GM12878 (cell line): ENCODE data around the gene SPN. TPM values are rescaled to one million over a fixed set of nuclear protein-coding genes. Genes with fewer than 3 reads are reported as not detected.
A peak's percentile ranks its signal among the peaks of the same experiment; 100 is the strongest.

Experiments used
- ATAC-seq: fragments of 200-7000 bp; cut with Tn5 transposase; 3 replicates; pipeline ENCODE4 v1.9.1; 2020; ENCODE audit warnings: mild to moderate bottlenecking, moderate library complexity
- BruUV-seq: library from RNA; stranded (reverse); fragments of 400-500 nt; replicated peaks from 2 replicates; lab custom pipeline; 2021; lab: Mats Ljungman, UMichigan
- CTCF ChIA-PET: fragments of 300-600 bp; sonication (Branson Sonifier 250); formaldehyde crosslinking; extraction: SDS; loops from one replicate; lab custom pipeline; 2021; ENCODE audit warnings: inconsistent platforms; lab: Yijun Ruan, JAX
- POLR2A ChIA-PET: fragments of 350-600 bp; formaldehyde crosslinking; extraction: SDS; loops from one replicate; lab custom pipeline; 2021; ENCODE audit warnings: inconsistent platforms; lab: Charles Lee
- RAD21 ChIA-PET: fragments of 300-600 bp; sonication (Branson Sonifier 250); formaldehyde crosslinking; loops from one replicate; lab custom pipeline; 2023; ENCODE audit warnings: antibody characterized with exemption; ENCODE audit not compliant: unreplicated experiment; lab: Charles Lee
- SMC1A ChIA-PET: fragments of 300-600 bp; sonication (Branson Sonifier 250); formaldehyde crosslinking; loops from one replicate; lab custom pipeline; 2023; ENCODE audit not compliant: unreplicated experiment, uncharacterized antibody; lab: Charles Lee
- DNase-seq: peaks from one replicate; pipeline ENCODE4 v3.0.0-alpha.2; 2011; ENCODE audit warnings: low read depth, low spot score
- FAIRE-seq: peaks from 3 replicates; lab custom pipeline; 2011; peaks lifted over from hg19 to GRCh38; lab: Jason Lieb, UNC
- H2AFZ ChIP-seq: 2 replicates; pipeline ENCODE4 v1.6.0; 2011; ENCODE audit warnings: low read depth, low read length, control low read depth; ENCODE audit not compliant: control insufficient read depth
- H3K27ac ChIP-seq: 2 replicates; pipeline ENCODE4 v1.5.1; 2011; ENCODE audit warnings: control low read depth; ENCODE audit not compliant: control insufficient read depth, insufficient read depth
- H3K27me3 ChIP-seq, 2 experiments: replicated peaks in 1 of 2; 2 replicates each; pipeline versions ENCODE4 v1.6.0 to v1.6.1; 2011; ENCODE audit warnings: low read length in 1 of 2; ENCODE audit not compliant: control insufficient read depth in 2 of 2, insufficient read depth in 2 of 2
- H3K36me3 ChIP-seq, 2 experiments: 2 replicates each; pipeline ENCODE4 v1.5.1; 2011; ENCODE audit warnings: low read length in 1 of 2; ENCODE audit not compliant: control insufficient read depth in 2 of 2, insufficient read depth in 2 of 2
- H3K4me1 ChIP-seq: 2 replicates; pipeline ENCODE4 v1.6.1; 2011; ENCODE audit warnings: mild to moderate bottlenecking, low read length, moderate library complexity, mixed read lengths; ENCODE audit not compliant: control insufficient read depth, insufficient read depth
- H3K4me2 ChIP-seq: 2 replicates; pipeline ENCODE4 v1.6.0; 2011; ENCODE audit warnings: control low read depth; ENCODE audit not compliant: control insufficient read depth, insufficient read depth
- H3K4me3 ChIP-seq: fragments of 200-600 bp; sonication (generic); 2 replicates; pipeline ENCODE4 v1.5.1; 2016
- H3K79me2 ChIP-seq: 2 replicates; pipeline ENCODE4 v1.6.0; 2011; ENCODE audit warnings: low read length; ENCODE audit not compliant: control insufficient read depth, insufficient read depth
- H3K9ac ChIP-seq: 2 replicates; pipeline ENCODE4 v1.8.0; 2011; ENCODE audit warnings: low read length, control low read depth, mixed read lengths; ENCODE audit not compliant: control insufficient read depth, insufficient read depth
- H3K9me3 ChIP-seq: replicated peaks from 3 replicates; pipeline ENCODE4 v1.5.1; 2011; ENCODE audit warnings: mild to moderate bottlenecking, low read length; ENCODE audit not compliant: control insufficient read depth, insufficient read depth
- H4K20me1 ChIP-seq: 2 replicates; pipeline ENCODE4 v1.6.0; 2011; ENCODE audit not compliant: control insufficient read depth, insufficient read depth
- CTCF ChIP-seq, 3 experiments: IDR thresholded peaks in 2 of 3; conservative IDR thresholded peaks in 1 of 3; 2 replicates each; pipeline ENCODE4 v1.5.1; 2011; ENCODE audit warnings: low read depth in 3 of 3, low read length in 3 of 3, mild to moderate bottlenecking in 3 of 3, control low read depth in 2 of 3, moderate library complexity in 2 of 3, inconsistent platforms in 1 of 3, mixed read lengths in 1 of 3; ENCODE audit not compliant: control insufficient read depth in 2 of 3, insufficient read depth in 1 of 3; ENCODE audit errors: extremely low read depth in 1 of 3
- EGR1 ChIP-seq, 2 experiments: IDR thresholded peaks; 1 replicate in 1 of 2; 2 replicates in 1 of 2; pipeline ENCODE4 v1.6.1; 2011 to 2012; ENCODE audit warnings: low read depth in 2 of 2, low read length in 2 of 2, borderline replicate concordance in 1 of 2, mild to moderate bottlenecking in 1 of 2, moderate library complexity in 1 of 2
- RAD21 ChIP-seq: IDR thresholded peaks from 2 replicates; pipeline ENCODE4 v1.6.1; 2011; ENCODE audit warnings: mild to moderate bottlenecking, low read depth, low read length, moderate library complexity; ENCODE audit not compliant: insufficient read depth
- SMC3 ChIP-seq: IDR thresholded peaks from 2 replicates; pipeline ENCODE4 v1.6.1; 2011; ENCODE audit warnings: low read length, improper control_type of control experiment, borderline replicate concordance
- WGBS: methylation state at CpG from one replicate; pipeline ENCODE4 v1.1.6; 2016; ENCODE audit warnings: low lambda C conversion rate; ENCODE audit not compliant: insufficient replicate concordance, insufficient coverage; ENCODE audit errors: missing lambda C conversion rate; 5-methylcytosine and 5-hydroxymethylcytosine counted together
- in situ Hi-C: fragments of 300-500 bp; cut with MboI; formaldehyde crosslinking; loops from 9 replicates; pipeline ENCODE4 v1.14.3; 2018; ENCODE audit warnings: mixed read lengths
- intact Hi-C: fragments of 100-400 bp; cut with micrococcal nuclease; formaldehyde crosslinking; loops from one replicate; pipeline ENCODE4 v1.14.2; 2022; ENCODE audit not compliant: unreplicated experiment
- polyA plus RNA-seq, 11 experiments: library from polyadenylated mRNA; depleted of rRNA in 4 of 11; unstranded in 6 of 11; stranded (reverse) in 5 of 11; fragments of >200 nt; fragmentation: Nextera tagmentation in 4 of 11; fragmentation: Illumina TruSeq in 1 of 11; extraction: Ambion mirVana in 4 of 11; extraction: Trizol in 1 of 11; gene quantifications; 1 replicate in 1 of 11; 2 replicates in 10 of 11; pipeline versions ENCODE4 v1.2.1 to v1.2.3, GENCODE V29; 2011 to 2016; ENCODE audit warnings: inconsistent platforms in 2 of 11, missing spikeins in 2 of 11, low read depth in 1 of 11
- total RNA-seq, 4 experiments: library from RNA; depleted of rRNA in 3 of 4; stranded (reverse); fragments of >200 nt in 3 of 4; fragmentation: Illumina TruSeq in 1 of 4; extraction: Trizol in 1 of 4; gene quantifications; 2 replicates each; pipeline versions ENCODE4 v1.2.1 to v1.2.3, GENCODE V29; 2013 to 2021

The SPN gene
- total and polyA plus RNA-seq, 10 of the 15 experiments (the other 5 are each of a cell fraction or from before 2014, with no cell fraction given), result 16.2 to 173 (median 92.7) TPM

DNA sequence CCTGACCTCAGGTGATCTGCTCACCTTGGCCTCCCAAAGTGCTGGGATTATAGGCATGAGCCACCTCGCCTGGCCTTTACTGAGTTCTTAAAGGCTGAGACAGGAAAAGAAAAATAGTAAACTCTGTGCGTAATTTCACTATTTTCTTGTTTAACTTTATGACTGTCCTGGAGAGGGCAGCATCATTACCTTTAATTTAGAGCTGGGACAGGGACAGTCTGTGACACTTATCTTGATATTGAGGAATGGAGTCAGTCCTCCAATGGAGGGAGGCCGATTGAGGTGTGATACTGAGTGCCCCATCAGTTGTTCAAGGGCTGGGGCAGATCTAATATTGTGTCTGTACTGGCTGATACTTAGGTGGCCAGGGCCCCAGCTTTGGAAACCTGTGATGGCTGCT is 21.5 kb upstream of the SPN start:
- Histone ChIP-seq H3K9ac (no peak overlapping the region), H3K27me3 (no peaks in the 10 kb centered on the region)
- POLR2A ChIA-PET, result interaction anchor here (0.8 to 3.2 kb wide), 3 partner anchors 17 to 21 kb away, joined by 4 to 38 read pairs (median 8); partner anchors contain the start of gene SPN
- TF ChIP-seq CTCF (IDR thresholded peaks at IDR 0.05 in 2 of 3, conservative IDR thresholded peaks at IDR 0.05 in 1 of 3; ENCODE audit: control insufficient read depth in 2 of 3, extremely low read depth in 1 of 3, insufficient read depth in 1 of 3, low read depth in 3 of 3, low read length in 3 of 3), result peak; percentile 27 to 58 (median 40); a peak in 4 of 6 replicates
- TF ChIP-seq RAD21, result peak; percentile 76
- TF ChIP-seq EGR1 (IDR thresholded peaks at IDR 0.05; ENCODE audit: borderline replicate concordance in 1 of 2, low read depth in 2 of 2, low read length in 2 of 2), result no peak
- peak; percentile 51; the same call in 1 of the 2 replicates for TF ChIP-seq SMC3
- TF ChIP-seq, all 136 proteins: peak for 3
- H2AFZ ChIP-seq, result peak overlapping the region; percentile 54
- DNase-seq (no peak), ATAC-seq (peak; percentile 30), FAIRE-seq (peak; percentile 13)
- BruUV-seq, result no TSS peak
- H3K79me2 ChIP-seq, result no peaks in the 10 kb centered on the region
- H3K9me3 ChIP-seq, result no peaks in the 10 kb centered on the region; the same call in 2 of the 3 replicates
- in situ Hi-C loops, result no loop called here
- H3K27ac ChIP-seq, result 0 out of 2 replicates have a peak overlapping the region, but pooled peaks have one; percentile 7
- peaks cover 46% of the 10 kb centered on the region for H3K4me1 ChIP-seq
- WGBS, result 46% methylated on average over 3 of the region's 3 CpGs
- H3K4me2 ChIP-seq, result peak overlapping the region; percentile 7; the same call in 1 of the 2 replicates
- SMC1A ChIA-PET, result interaction anchor here (0.7 to 4.0 kb wide), 17 partner anchors 11 to 113 kb away, joined by 3 to 51 read pairs (median 3); partner anchors contain the start of genes QPRT and SPN
- RAD21 ChIA-PET, result interaction anchor here (0.8 to 4.8 kb wide), 9 partner anchors 22 to 207 kb away, joined by 3 to 98 read pairs (median 7); partner anchors contain the start of genes QPRT and SPN
- CTCF ChIA-PET, result interaction anchor here (0.7 to 4.0 kb wide), 19 partner anchors 11 to 207 kb away, joined by 3 to 32 read pairs (median 5); partner anchors contain the start of genes QPRT and SPN
- H3K36me3 ChIP-seq, result no peaks in the 10 kb centered on the region
- no peaks in the 10 kb centered on the region for H4K20me1 ChIP-seq
- no peak overlapping the region for H3K4me3 ChIP-seq
- intact Hi-C loops, result loop anchor here (5.0 kb wide), 1 partner anchor 36 kb away; the partner anchor contains the start of gene QPRT
